GDM1 (cell line): ENCODE data around the gene ADAMTSL4.
"Not testable (repeated sequence)": the region's sequence is repeated elsewhere in the genome, so short reads cannot be mapped to it uniquely, and the experiment has no call there.

ENCODE experiments used
- DNase-seq: peaks from one replicate; lab custom pipeline; 2025; lab: John Stamatoyannopoulos, UW

The ADAMTSL4 gene

GRCh38 chr1:150567341-150567716 lies 18.1 kb downstream of the ADAMTSL4 start:
- no peak for DNase-seq

DNA sequence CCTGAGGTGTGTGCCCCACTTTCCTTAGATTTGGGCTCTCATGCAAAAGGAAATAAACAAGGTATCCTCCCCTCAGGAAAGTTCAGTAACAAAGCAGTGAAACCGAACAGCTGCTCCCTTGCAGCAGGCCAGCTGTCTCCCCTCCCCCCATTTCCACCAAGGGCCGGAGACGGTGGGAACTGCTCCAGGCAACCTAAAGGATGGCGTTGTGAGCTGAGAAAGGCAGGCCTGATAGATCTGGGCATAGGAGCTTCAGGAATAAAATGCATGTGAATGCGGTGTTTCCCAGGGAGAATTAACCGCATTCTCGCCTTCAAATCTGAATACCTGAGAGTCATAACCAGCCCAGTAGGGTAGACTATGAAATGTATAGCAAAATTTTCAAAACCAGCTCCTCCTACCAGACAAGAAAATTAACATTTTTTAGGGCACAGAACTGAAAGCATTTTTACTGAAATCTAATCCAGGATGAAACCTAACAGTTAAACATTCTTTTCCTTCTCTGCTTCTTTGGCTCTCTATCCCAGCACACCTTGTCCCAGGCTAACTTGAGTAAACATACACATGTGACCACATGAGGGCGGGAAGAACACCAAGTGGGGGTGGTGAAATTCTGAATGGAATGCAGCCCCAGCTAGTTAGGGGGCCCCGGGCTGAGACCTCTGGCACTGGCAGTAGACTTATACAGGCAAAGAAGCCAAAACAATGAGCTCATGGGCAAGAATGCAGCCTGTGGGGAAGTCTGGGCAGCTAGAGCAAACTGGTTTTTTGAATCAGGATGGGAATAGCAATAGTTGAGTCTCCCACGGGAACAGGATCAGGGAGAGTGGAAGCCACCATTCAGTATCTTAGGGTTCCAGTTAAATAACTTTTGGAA lies 18.7 kb downstream of the ADAMTSL4 start:
- no peak for DNase-seq

DNA sequence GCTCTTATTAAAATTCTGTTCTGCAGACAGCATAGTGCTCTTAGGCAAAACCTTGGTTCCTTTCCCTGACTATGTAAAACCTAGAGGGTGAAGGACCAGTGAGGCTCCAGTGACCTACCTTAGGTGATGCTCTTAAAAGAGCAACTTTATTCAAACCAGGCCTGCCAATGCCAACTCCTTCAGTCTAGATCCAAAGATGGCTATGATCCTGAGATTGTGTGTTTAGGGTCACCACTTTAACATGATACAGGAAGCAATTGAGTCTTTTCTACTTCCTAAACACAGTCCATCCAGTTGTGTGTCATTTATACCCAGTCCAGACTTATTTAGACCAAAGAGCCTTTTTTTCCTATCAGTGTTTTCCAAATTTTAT lies 19.4 kb downstream of the ADAMTSL4 start:
- no peak for DNase-seq

- no peak for DNase-seq
Observed at GRCh38 chr1:150572918-150573647, 23.9 kb downstream of the ADAMTSL4 start.

DNA sequence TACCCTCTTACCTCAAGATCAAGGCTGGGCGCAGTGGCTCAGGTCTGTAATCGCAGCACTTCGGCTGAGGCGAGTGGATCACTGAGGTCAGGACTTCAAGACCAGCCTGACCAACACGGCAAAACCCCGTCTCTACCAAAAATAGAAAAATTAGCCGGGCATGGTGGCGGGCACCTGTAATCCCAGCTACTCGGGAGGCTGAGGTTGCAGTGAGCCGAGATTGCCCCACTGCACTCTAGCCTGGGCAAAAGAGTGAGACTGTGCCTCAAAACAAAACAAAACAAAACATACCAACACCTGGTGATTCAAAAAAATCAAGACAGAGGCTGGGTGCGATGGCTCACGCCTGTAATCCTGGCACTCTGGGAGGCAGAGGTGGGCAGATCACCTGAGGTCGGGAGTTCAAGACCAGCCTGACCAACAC lies 24.5 kb downstream of the ADAMTSL4 start:
- not testable (repeated sequence) for DNase-seq

- no peak for DNase-seq
Observed at GRCh38 chr1:150574260-150575071, 25.3 kb downstream of the ADAMTSL4 start.

- DNase-seq, result no peak
Observed at GRCh38 chr1:150575072-150575489, 25.9 kb downstream of the ADAMTSL4 start.

GRCh38 chr1:150575518-150576366 lies 26.5 kb downstream of the ADAMTSL4 start:
- DNase-seq, result no peak

- DNase-seq, result no peak
Observed at GRCh38 chr1:150576367-150576711, 27.1 kb downstream of the ADAMTSL4 start.

DNA sequence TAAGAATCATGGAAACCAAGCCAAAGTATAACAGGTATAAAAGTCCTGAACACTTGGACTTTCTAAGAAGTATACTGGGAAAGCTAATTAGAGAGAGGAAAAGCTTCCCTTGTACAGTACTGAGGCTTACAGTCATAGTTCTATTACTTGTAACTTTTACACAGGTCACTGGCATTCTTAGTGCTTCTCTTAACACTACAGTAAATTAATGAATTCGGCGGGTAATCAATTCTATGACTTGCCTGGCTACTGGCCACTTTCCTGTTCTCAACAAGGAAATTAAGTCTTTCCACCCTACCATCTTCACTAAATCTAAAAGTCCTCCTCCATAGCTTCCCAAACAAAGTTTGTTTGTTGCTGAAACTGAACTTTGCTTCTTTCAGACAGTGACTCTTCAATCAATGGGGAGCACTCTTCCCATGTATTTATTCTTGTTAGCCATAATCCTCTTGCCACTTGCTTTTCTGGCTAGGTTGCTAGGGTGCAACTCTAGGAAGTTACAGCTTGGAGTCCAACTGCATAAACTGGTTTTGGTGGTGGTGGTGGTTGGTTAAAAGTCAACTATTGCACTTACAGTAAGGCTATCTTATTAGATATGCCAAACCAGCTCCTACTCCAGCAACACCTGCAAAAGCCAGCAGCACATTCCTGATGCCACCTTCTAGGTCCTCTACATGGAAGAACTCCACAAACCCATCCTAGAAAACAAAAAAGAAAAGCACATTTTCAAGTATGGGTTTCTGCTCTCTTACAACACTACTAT lies 27.8 kb downstream of the ADAMTSL4 start:
- no peak for DNase-seq

DNA sequence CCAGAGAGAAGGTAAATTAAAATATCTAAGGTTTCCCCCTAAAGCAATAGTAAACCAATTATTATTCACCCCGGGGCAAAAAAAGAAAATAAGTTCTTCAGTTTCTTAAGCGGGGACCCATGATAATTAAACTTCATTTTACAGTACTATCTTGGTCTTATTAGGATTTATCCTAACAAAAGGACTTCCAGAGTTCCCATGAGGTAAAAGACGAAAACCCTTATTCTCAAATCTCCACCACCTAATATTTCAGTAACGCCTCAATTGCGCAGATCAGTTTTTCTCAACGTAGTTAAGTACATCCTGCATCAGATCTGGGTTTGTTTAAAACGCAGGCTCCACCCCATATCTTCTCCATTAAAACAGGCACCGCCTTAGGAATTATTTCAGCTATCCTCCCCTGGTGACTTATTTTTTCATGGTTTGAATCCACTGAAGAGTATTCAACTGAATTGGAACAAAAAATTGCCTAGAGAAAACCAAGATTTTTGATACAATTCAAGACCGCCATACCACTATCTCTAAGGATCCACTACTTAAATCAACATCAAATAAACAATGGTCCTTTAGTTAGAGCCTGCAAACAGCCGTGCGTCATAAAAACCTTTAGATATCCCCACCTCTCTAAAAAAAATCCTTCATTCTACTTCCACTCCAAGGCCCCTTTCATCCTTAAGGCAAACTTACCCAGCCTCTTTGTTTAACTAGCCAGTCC lies 28.5 kb downstream of the ADAMTSL4 start:
- DNase-seq, result no peak

DNA sequence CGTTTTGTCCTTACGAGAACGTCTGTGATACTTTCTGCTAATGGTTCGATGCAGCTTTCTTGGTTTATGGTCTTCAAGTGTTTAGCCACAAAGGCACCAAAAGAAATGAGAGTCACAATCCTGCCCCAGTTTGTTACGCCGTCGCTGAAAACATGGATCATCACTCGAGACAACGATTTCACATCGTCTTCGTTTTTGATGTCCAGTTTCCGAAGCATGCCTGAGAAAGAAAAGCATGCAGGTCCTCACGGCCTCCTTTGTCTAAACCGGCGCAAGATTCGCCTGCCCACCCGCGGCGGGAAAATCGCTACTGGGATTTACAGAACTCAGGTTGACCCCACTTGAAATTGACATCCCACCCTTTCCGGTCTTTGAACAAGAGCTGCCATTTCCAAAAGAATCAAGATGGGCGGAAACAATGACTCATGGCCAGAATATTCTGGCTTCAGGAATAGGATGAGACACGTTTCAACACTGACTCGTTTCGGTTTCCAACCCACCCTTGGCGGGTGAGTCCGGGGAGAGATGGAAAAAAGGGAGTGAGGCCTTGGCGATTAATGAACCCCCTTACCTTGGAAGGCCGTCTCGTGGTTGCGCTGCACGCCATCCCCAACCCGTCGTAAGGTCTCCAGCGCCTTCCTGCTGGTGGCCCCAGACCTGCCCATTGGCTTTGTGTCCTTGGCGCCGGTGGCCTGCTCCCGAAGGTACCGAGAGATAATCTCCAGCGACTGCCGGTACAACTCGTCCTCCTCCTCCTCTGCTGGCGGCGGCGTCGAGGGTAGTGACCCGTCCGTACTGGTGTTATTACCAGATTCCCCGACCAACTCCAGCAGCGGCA lies 29.3 kb downstream of the ADAMTSL4 start:
- DNase-seq, result no peak

DNA sequence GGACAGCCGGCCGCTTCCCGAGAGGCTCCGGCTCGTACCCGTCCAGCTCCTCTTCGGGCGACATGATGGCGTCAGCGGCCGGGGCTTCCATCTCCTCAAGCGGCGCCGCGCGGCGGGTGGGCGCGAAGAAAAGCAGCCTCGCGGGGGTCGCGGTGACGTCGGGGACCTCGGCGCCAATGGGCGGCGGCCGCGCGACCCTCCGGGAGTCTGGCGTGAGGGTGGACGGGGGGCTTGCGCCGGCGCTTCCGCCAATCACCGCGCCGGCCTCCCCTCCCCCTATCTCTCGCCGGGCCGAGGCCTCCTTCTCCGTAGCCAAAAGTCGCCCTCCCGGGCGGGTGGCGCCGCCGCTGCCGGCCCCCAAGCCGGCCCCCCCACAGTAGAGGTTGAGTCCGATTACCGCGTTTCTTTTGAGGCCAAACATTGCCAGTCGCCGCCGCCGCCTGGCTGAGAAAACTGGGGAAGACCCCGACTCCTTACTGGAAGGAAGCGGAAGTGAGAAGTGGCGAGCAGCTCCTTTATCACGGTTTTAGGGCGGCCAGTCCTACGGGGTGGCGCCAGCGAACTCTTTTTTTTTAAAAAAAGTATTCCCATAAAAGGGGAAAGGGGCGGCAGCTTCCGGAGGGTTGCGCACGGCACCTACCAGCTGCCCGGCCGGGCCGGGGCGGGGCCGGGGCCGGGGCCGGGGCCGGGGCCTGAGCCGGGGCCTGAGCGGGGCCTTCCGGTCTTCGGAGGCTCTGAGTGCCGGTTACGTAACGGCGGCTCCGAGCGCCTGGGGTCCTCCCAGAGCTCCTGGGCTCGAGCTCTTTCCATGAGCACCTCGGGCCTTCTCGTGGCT lies 30.1 kb downstream of the ADAMTSL4 start, which contains the start of gene MCL1:
Gene MCL1, minus strand, starts transcription at position 501 of the 835 bp plus-strand sequence. Its CDS starts 80 bp downstream, at position 421.
- DNase-seq, result peak; percentile 91

DNA sequence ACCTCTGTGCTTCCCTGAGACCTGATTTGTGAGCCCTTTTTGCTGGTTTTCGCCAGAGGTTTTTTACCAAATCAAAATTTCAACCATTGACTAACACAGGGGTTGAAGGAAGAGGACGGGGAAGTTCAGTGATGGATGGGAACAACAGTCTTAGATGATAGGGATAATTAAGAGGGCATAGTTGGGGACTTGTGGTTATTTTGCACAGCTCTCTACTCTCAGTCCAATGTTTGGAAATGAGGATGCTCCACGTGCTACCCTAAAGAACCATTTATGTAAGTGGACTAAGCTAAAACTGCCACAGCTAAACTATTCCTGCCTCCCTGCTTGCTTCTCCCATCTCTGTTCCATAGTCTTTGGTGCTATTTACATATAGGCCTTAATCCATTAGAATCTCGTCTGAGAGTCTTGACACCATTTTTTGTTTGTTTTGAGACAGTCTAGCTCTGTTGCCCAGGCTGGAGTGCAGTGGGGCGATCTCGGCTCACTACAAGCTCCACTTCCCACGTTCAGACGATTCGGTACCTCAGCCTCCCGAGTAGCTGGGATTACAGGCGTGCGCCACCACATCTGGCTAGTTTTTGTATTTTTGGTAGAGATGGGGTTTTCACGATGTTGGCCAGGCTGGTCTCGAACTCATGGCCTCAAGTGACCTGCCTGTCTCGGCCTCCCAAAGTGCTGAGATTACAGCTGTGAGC lies 30.9 kb downstream of the ADAMTSL4 start:
- no peak for DNase-seq

- not testable (repeated sequence) for DNase-seq
Observed at GRCh38 chr1:150580966-150581365, 31.8 kb downstream of the ADAMTSL4 start.

- DNase-seq, result not testable (repeated sequence)
Observed at GRCh38 chr1:150581437-150581836, 32.2 kb downstream of the ADAMTSL4 start.

GRCh38 chr1:150581962-150582361 lies 32.8 kb downstream of the ADAMTSL4 start:
- DNase-seq, result not testable (repeated sequence)
